B cell (primary cell): ENCODE results near the gene C14orf180.

Experiments used
- EZH2 ChIP-seq: IDR thresholded peaks from 2 replicates; pipeline ENCODE4 v1.6.1; 2012; ENCODE audit warnings: borderline replicate concordance, low read depth, mild to moderate bottlenecking, moderate library complexity, low read length; ENCODE audit not compliant: insufficient read depth, poor library complexity, severe bottlenecking
- TF ChIP-seq, protein P1 (sequence below): fragments of 200-600 bp; IDR thresholded peaks from one replicate; pipeline ENCODE4 v1.8.0; 2022; ENCODE audit warnings: antibody characterized with exemption, mild to moderate bottlenecking

DNA sequence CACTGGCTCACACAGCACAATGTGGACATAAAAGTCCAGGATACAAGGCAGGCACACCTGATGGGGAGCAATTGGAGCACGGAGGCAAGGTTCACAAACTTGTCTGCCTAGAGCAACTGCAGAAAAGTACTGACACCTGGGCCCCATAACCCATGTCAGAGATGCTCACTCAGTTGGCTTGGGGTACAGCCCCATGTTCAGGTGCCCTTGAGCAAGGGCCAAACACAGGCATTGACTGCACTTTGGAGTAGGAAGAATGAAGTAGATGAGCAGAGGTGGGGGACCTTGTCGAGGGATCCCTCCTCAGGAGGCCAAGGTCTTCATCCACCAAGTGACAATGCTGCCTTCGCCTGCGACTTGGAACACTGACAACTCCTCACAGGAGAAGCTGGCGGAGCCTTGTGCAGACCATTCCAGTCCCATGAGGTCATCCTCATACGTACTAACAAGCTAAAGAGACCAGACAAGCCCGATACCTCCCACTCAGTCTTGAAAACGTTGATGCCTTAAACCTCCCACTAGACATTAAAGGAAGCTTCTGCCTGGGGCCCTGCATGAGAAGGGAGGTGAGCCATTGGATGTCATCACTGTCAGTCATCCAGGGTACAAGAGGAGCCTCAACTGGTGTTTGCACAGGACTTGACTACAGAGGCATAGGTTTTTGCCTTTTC, 42.5 kb upstream of the C14orf180 start:
- TF ChIP-seq, protein P1, sequence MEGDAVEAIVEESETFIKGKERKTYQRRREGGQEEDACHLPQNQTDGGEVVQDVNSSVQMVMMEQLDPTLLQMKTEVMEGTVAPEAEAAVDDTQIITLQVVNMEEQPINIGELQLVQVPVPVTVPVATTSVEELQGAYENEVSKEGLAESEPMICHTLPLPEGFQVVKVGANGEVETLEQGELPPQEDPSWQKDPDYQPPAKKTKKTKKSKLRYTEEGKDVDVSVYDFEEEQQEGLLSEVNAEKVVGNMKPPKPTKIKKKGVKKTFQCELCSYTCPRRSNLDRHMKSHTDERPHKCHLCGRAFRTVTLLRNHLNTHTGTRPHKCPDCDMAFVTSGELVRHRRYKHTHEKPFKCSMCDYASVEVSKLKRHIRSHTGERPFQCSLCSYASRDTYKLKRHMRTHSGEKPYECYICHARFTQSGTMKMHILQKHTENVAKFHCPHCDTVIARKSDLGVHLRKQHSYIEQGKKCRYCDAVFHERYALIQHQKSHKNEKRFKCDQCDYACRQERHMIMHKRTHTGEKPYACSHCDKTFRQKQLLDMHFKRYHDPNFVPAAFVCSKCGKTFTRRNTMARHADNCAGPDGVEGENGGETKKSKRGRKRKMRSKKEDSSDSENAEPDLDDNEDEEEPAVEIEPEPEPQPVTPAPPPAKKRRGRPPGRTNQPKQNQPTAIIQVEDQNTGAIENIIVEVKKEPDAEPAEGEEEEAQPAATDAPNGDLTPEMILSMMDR, result no peak
- TF ChIP-seq EZH2, result no peak
